ENCODE results near the gene NUTM1. TPM values are rescaled to one million over a fixed set of nuclear protein-coding genes. Genes with fewer than 3 reads are reported as not detected.

NUTM1 gene, protein sequence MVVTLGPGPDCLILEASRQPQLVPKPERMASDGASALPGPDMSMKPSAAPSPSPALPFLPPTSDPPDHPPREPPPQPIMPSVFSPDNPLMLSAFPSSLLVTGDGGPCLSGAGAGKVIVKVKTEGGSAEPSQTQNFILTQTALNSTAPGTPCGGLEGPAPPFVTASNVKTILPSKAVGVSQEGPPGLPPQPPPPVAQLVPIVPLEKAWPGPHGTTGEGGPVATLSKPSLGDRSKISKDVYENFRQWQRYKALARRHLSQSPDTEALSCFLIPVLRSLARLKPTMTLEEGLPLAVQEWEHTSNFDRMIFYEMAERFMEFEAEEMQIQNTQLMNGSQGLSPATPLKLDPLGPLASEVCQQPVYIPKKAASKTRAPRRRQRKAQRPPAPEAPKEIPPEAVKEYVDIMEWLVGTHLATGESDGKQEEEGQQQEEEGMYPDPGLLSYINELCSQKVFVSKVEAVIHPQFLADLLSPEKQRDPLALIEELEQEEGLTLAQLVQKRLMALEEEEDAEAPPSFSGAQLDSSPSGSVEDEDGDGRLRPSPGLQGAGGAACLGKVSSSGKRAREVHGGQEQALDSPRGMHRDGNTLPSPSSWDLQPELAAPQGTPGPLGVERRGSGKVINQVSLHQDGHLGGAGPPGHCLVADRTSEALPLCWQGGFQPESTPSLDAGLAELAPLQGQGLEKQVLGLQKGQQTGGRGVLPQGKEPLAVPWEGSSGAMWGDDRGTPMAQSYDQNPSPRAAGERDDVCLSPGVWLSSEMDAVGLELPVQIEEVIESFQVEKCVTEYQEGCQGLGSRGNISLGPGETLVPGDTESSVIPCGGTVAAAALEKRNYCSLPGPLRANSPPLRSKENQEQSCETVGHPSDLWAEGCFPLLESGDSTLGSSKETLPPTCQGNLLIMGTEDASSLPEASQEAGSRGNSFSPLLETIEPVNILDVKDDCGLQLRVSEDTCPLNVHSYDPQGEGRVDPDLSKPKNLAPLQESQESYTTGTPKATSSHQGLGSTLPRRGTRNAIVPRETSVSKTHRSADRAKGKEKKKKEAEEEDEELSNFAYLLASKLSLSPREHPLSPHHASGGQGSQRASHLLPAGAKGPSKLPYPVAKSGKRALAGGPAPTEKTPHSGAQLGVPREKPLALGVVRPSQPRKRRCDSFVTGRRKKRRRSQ
- not detected in 2 replicates for total RNA-seq

DNA sequence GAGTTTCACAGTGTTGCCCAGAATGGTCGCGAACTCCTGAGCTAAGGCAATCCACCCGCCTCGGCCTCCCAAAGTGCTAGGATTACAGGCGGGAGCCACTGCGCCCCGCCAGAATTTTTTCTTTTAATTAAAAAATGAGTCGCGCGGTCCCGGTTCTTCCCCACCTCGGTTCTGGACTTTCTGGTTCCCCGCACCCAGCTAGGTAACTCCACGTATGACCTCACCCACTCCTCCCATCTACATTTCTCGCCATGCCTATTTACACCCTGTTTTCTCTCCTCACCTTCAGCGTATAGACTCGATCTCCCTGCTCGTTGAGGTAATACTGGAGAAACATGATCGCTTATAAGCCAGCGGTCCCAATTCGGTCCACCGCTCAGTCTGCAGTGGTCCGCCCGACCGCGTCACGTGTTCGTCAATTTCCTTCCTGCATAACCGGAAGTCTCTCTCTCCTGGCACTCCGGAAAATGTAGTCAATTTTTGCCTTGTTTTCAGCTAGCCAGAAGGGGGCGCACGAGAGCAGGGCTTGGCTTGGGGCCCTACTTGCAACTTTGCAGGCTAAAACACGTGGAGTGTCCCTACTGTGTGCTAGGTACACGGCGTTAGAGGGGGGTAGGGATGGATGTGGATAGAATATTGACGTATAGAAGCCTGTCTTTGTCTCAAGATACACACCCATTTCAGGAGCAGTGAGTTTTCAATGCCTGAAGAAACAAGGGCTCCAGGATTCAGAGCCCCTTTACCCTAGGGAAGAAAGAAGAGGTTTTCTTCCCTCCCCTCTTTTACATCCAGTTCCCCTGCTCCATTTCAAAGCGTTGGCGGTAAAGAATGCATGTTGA lies at the start of gene NUTM1, which contains the start of gene NOP10:
NUTM1 (plus strand) TSS at position 579 of the 839 bp plus-strand sequence. CDS start 382 bp downstream, outside the sequence.
NOP10 (minus strand) TSS at position 400 of the 839 bp plus-strand sequence; CDS start at position 337, 63 bp downstream.

DNA sequence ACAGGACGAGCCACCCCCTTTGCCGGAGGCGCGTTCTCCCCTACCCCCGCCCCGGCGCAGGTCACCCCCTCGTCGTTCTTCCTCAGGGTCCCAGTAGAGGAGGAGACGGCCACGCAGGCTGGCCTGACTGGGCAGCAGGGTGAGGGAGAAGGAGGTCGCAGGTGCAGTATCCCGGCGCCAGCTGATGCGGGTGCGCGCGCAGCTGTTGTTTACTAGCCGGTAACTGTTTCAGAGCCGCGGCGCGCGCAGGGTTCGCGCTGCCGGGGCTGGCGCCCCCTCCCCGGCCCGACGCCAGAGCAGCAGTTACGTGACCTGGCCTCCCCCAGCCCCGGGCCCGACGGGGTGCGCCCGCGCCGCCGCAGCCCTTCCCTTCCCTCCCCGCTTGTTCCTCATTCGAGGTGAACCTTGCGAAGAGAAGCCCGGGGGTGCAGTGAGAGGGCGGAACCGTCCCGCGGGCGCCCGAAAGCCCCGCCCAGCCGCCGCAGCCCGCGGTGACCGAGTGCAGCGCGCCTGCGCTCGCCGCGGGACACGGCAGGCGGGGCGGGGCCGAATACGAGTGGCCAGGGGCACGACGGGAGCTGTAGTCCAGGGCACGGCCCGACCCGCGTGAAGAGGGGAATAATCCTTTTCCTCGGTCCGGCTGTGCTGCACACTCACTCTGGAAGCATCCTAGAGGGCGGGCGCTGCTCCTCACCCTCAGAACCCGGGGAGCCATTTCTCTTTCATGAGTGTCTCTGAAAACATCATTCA lies 5.4 kb upstream of the NUTM1 start, which contains the start of gene SLC12A6:
SLC12A6 (minus strand) TSS at position 225 of the 750 bp plus-strand sequence. CDS start 1,101 bp downstream, outside the sequence.

DNA sequence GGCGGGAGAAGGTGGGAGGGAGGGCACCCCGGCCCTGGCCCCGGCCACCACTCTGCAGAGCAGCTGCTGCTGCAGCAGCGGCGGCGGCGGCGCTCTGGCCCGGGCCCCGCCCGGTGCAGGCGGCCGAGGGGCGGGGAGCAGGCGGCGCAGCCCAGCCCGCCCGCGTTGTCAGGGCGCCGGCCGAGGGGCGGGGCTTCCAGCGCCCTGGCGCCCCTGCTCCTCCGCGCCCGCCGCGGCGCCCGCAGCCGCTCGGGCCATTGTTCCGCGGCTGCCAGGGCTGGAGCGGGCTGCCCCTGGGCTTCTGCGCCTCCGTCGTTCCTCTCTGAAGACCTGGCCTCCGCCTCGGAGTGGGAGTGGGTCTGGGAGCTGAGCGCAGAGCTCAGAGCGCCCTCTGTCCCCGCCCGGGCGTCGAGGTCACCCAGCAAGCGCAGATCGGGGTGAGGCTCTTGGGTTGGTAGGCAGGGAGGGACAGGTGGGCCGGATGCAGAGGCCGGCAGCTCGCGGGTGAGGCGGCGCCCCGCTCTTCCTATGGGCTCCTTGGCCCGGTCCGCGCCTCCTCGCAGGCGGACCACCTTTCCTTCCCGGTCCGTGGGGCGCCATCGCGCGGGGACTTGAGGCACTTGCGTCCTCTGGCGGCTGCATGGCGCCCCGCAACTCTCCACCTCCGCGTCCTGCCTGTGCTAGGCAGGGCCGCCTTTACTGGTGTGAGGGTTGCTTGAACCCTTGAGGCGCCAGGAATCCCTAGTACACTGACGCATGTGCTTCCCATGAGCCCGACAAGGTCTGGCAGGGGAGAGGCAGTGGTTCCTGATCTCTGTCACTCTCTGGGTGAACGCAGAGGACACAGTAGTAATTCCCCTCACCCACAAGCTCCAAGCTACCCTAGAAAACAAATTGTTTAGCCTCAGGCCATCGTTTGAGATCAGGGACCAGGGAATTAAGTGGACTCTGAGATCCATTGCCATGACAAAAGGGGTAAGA lies 24.3 kb downstream of the NUTM1 start, which contains the start of gene LPCAT4:
LPCAT4 (minus strand) TSS at position 96 of the 981 bp plus-strand sequence. CDS start 96 bp downstream, outside the sequence.

Small RNAs within 50 kb of the gene (small RNA-seq; reads per million reads assigned to genes)
- gene MIR1233-1 (not detected), gene RF00019 (not detected)

Other genes with a start within 250 kb of the NUTM1 start
- 30.9 and 32.7 TPM in 2 replicates for gene EMC7, start 241.5 kb upstream of the NUTM1 start, total RNA-seq
- gene PGBD4, start 241.2 kb upstream of the NUTM1 start, total RNA-seq = 1.8 and 2.2 TPM in 2 replicates
- 30.1 and 52.4 TPM in 2 replicates for gene KATNBL1, start 133.2 kb upstream of the NUTM1 start, total RNA-seq
- 109 and 122 TPM in 2 replicates for gene EMC4, start 118.3 kb upstream of the NUTM1 start, total RNA-seq
- 16.5 and 16.8 TPM in 2 replicates for gene SLC12A6, start 5.5 kb upstream of the NUTM1 start, total RNA-seq
- 227 and 228 TPM in 2 replicates for gene NOP10, start 179 bp upstream of the NUTM1 start, total RNA-seq
- 20.9 and 25.2 TPM in 2 replicates for gene LPCAT4, start 23.9 kb downstream of the NUTM1 start, total RNA-seq
- 16.9 and 18.2 TPM in 2 replicates for gene GOLGA8A, start 94.5 kb downstream of the NUTM1 start, total RNA-seq
- 8.8 and 15.8 TPM in 2 replicates for gene GOLGA8B, start 240.3 kb downstream of the NUTM1 start, total RNA-seq

Measured in subcutaneous preadipocyte (primary cell).